LNCaP clone FGC (cell line): ENCODE results near the gene ZMIZ1.

Experiments
- DNase-seq: peaks from one replicate; pipeline ENCODE4 v3.0.0-alpha.2; 2011; ENCODE audit warnings: low read depth
- H3K4me3 ChIP-seq: 2 replicates; pipeline ENCODE4 v1.5.1; 2011; ENCODE audit warnings: mild to moderate bottlenecking, low read depth, low read length, control low read depth
- CTCF ChIP-seq: IDR thresholded peaks from 2 replicates; pipeline ENCODE4 v1.5.1; 2012; ENCODE audit warnings: mild to moderate bottlenecking; ENCODE audit not compliant: control insufficient read depth, insufficient read depth; ENCODE audit errors: extremely low read depth

Gene ZMIZ1

GRCh38 chr10:79044846-79045245 is 23.9 kb upstream of the ZMIZ1 start:
- no peak for DNase-seq
- TF ChIP-seq CTCF = no peak

DNA sequence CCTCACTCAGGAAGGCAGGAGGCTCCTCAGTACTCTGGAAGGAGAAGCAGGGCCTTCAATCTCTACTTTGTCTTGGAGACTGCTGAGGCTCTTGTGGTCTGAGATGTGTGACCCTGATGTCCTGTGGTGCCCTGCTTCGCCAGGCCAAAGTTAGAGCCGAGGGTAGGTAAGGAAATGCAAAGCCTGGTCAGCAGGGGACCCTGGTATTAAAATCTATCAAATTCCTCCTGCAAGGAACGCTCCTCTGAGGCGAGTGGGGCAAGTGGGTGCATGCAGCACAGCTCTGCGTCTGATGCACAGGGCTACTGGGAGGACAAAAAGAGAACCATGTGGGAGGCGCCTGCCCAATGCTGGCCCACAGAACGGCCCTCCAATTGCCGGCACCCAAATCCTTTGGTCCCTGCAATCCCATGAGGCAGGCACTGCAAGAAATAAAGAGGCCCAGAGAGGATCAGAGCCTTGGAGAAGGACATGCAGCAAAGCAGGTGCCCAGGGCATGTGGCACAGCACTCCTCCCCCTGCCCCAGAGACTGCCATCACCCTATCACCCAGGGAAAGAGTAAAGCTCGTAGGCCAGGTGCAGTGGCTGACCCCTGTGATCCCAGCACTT is 23.1 kb upstream of the ZMIZ1 start:
- no peak for TF ChIP-seq CTCF
- DNase-seq = no peak
- H3K4me3 ChIP-seq = no peak overlapping the region

More at GRCh38 chr10:79044846-79045245, 23.9 kb upstream of the ZMIZ1 start:
- no peak overlapping the region for H3K4me3 ChIP-seq

GRCh38 chr10:79046326-79046725 is 22.4 kb upstream of the ZMIZ1 start:
- DNase-seq = no peak
- TF ChIP-seq CTCF = no peak
- H3K4me3 ChIP-seq = no peak overlapping the region

- no peak overlapping the region for H3K4me3 ChIP-seq
- no peak for TF ChIP-seq CTCF
- no peak for DNase-seq
These were observed 21.8 kb upstream of the ZMIZ1 start for GRCh38 chr10:79046741-79047583.

GRCh38 chr10:79047584-79047874 is 21.2 kb upstream of the ZMIZ1 start:
- TF ChIP-seq CTCF = no peak
- DNase-seq = no peak

DNA sequence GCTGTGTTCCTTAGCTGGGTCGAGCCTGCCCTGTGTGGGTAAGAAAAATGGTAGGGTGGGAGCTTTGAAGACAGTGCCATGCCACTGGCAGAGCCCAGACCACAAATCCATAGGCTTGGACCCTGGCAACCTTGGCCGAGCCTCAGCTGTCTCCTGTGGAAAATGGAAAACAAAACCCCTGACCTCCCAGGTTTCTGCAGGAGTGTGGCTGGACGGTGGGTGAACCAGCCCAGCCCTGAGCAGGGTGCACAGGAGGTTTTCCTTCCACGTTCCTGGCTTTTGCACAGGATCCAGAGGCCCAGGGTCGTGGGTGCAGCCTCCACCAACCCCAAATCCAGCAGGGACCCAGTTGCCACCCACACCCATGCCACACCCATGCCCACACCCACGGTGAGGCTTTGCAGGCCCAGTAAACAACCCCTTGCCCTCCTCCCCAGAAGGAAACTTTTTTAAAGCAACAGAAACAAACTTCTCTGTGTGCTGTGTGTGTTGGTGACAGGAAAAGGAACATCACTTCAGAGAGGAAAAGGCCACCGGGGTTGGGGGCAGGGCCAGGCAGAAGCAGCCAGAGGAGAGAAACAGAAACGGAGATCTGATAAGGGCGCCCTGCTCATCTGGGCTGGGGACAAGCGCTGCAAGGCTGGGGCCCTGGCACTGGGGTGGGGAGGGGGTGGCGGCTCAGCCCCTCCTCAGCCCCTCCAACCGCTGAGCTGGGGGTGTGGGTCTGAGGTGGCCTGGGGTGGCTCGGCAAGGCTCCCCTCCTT is 20.7 kb upstream of the ZMIZ1 start:
- no peak overlapping the region for H3K4me3 ChIP-seq
- no peak for DNase-seq
- no peak for TF ChIP-seq CTCF

More at GRCh38 chr10:79047584-79047874, 21.2 kb upstream of the ZMIZ1 start:
- no peak overlapping the region for H3K4me3 ChIP-seq
